Testis (tissue), 2 donors: ENCODE measurements around the gene ATOSB.

ENCODE experiments used
- POLR2A ChIP-seq: fragments of 450-650 bp; IDR thresholded peaks from one replicate; pipeline ENCODE4 v1.6.1; 2017; ENCODE audit warnings: antibody characterized with exemption, mild to moderate bottlenecking, moderate library complexity
- TF ChIP-seq, protein P1 (sequence below), 3 experiments: fragments of 450-650 bp in 2 of 3; fragments of 200-600 bp in 1 of 3; sonication (generic) in 1 of 3; IDR thresholded peaks; one replicate each; pipeline ENCODE4 v1.5.1; 2016 to 2019; ENCODE audit warnings: antibody characterized with exemption in 3 of 3, mild to moderate bottlenecking in 2 of 3, moderate library complexity in 1 of 3

DNA sequence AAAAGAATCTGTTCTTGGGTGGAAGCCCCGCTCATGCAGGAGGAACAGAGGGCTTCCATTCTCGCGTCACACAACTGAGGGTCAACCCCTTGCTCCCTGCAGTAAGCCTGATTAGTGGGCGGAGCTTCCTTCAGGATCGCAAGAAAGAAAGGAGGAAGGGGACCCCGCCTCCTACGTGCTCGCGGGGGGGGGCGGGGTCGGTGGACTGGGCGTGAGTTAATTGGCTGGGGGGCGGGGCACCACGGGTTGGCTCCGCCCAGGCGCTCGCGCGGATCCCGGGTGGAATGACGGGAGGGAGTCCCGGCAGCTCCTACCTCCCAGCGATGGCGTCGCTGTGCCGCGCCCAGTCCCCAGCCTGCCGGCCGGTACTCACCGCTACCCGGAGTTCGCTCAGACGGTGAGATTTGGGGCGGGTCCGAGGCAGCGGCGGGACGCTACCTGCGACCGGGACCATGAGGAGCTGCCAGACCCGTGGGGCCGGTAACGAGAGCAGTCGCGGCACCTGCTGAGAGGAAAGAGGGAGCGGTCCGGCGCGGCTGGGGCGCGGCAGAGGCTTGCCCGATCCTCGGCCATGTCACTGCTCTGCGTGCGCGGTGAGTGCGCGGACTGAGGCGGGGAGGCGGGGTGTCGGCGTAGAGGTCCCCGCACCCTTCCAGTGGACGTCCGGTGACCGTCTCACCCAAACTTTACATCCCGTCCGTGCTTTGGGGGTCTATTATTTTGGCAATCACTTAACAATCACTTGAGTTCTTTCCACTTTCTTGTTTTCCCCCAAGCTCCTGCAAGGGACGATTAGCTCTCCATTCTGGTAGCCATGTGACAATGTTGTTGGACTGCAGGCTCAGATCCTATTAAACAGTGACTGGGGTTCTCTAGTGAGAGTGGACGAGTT is 46.3 kb upstream of the ATOSB start, which contains the start of gene UNC13B:
- TF ChIP-seq, protein P1, sequence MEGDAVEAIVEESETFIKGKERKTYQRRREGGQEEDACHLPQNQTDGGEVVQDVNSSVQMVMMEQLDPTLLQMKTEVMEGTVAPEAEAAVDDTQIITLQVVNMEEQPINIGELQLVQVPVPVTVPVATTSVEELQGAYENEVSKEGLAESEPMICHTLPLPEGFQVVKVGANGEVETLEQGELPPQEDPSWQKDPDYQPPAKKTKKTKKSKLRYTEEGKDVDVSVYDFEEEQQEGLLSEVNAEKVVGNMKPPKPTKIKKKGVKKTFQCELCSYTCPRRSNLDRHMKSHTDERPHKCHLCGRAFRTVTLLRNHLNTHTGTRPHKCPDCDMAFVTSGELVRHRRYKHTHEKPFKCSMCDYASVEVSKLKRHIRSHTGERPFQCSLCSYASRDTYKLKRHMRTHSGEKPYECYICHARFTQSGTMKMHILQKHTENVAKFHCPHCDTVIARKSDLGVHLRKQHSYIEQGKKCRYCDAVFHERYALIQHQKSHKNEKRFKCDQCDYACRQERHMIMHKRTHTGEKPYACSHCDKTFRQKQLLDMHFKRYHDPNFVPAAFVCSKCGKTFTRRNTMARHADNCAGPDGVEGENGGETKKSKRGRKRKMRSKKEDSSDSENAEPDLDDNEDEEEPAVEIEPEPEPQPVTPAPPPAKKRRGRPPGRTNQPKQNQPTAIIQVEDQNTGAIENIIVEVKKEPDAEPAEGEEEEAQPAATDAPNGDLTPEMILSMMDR (IDR thresholded peaks at IDR 0.05), result no peak
- peak; percentile 69 for TF ChIP-seq POLR2A
